Adrenal gland (tissue), 12 donors: ENCODE measurements around the gene QSOX2. TPM values are rescaled to one million over a fixed set of nuclear protein-coding genes. Genes with fewer than 3 reads are reported as not detected.

Experiments used
- DNase-seq, 7 donors: peaks; one replicate each; pipeline ENCODE4 v3.0.0-alpha.2; 2019 to 2020
- H3K27ac ChIP-seq, 5 donors: fragments of 200-600 bp; sonication (generic) in 4 of 5; 1 replicate in 3 of 5; 2 replicates in 2 of 5; pipeline versions ENCODE4 v1.5.1 to v1.8.0; 2016 to 2020; ENCODE audit warnings: mild to moderate bottlenecking in 1 of 5
- H3K27me3 ChIP-seq: fragments of 200-600 bp; 2 replicates; pipeline ENCODE4 v1.8.0; 2021
- H3K36me3 ChIP-seq, 2 donors: fragments of 200-600 bp; replicated peaks in 1 of 2; 1 replicate in 1 of 2; 2 replicates in 1 of 2; pipeline versions ENCODE4 v1.5.1 to v1.8.0; 2018 to 2022
- H3K4me1 ChIP-seq, 2 donors: fragments of 200-600 bp; replicated peaks in 1 of 2; 1 replicate in 1 of 2; 2 replicates in 1 of 2; pipeline versions ENCODE4 v1.5.1 to v1.8.0; 2018 to 2021
- H3K4me3 ChIP-seq, 4 donors: fragments of 200-600 bp; sonication (generic) in 3 of 4; one replicate each; pipeline ENCODE4 v1.5.1; 2016 to 2018
- H3K9me3 ChIP-seq, 3 donors: fragments of 200-600 bp; sonication (generic) in 1 of 3; replicated peaks in 1 of 3; 1 replicate in 2 of 3; 2 replicates in 1 of 3; pipeline versions ENCODE4 v1.5.1 to v1.8.0; 2016 to 2021
- POLR2A ChIP-seq, 2 donors: fragments of 450-650 bp; IDR thresholded peaks; one replicate each; pipeline ENCODE4 v1.6.1; 2017; ENCODE audit warnings: antibody characterized with exemption in 2 of 2, mild to moderate bottlenecking in 2 of 2, moderate library complexity in 1 of 2
- WGBS, 4 donors: extraction: QIAGEN DNeasy Blood & Tissue Kit in 2 of 4; methylation state at CpG; one replicate each; pipeline versions ENCODE4 v1.1.5 to v1.1.7; 2013 to 2017; 5-methylcytosine and 5-hydroxymethylcytosine counted together
- intact Hi-C, 2 donors: fragments of 100-400 bp; cut with DNase I; formaldehyde crosslinking; loops; one replicate each; pipeline versions ENCODE4 v1.14.1 to v1.15.0; 2022 to 2023
- polyA plus RNA-seq, 3 donors: library from polyadenylated mRNA; stranded (reverse); fragments of 200-250 nt in 2 of 3; fragments of 350-450 nt in 1 of 3; fragmentation: Illumina TruSeq in 1 of 3; extraction: RNeasy Lipid Tissue Mini Kit (QIAGEN cat#74804) in 1 of 3; gene quantifications; one replicate each; pipeline ENCODE4 v1.2.3, GENCODE V29; 2013 to 2014
- total RNA-seq, 9 donors: library from RNA; depleted of rRNA in 4 of 9; stranded (reverse); fragments of >200 nt in 4 of 9; fragments of 120-200 nt in 1 of 9; fragmentation: NEBNext Ultra II Directional in 1 of 9; extraction: Animal tissue kit (Norgen Biotek cat#: 25700) in 1 of 9; gene quantifications; one replicate each; pipeline versions ENCODE4 v1.1.0 to v1.2.4, GENCODE V29; 2013 to 2023
- TF ChIP-seq, protein P1 (sequence below), 6 experiments: fragments of 450-650 bp in 4 of 6; fragments of 200-600 bp in 2 of 6; sonication (generic) in 1 of 6; IDR thresholded peaks; 1 replicate in 5 of 6; 2 replicates in 1 of 6; pipeline versions ENCODE4 v1.5.1 to v1.8.0; 2016 to 2021; ENCODE audit warnings: antibody characterized with exemption in 6 of 6, mild to moderate bottlenecking in 2 of 6, moderate library complexity in 1 of 6
- donor health status: healthy with polysubstance abuse.
- donor health status: Bipolar disorder and iron deficiency.
- donor health status: DM: yes; HTN: yes; CAD: no.
- donor health status: DM: no; HTN: no; CAD: no.
- donor health status: DM: no; HTN: no; CAD: no.
- donor health status: DM: yes; HTN: yes; CAD: no.

Gene QSOX2
- total and polyA plus RNA-seq, 12 donors = 6.4 to 14.3 (median 9.3) TPM

DNA sequence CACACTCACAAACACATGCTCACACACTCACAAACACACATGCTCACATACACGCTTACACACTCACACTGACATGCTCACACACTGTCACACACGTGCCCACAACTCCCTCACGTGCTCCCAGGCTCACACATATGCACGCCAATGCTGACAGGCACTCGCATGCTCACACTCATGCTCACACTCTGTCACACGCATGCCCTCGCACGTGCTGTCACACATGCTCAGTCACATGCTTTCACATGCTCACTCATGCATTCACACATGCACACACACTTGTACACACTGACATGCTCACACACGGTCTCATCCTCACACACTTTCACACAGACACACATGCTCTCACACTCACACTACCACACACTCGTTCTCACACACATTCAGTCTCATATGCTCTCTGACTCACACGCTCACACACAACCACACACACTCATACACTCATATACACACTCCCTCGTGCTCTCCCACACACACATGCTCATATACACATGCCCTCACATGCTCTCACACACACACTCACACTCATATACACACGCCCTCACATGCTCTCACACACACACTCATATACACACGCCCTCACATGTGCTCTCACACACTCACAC is 48.0 kb upstream of the QSOX2 start:
- 74 to 80% (median 78%) methylated on average over 14 of the region's 14 CpGs for WGBS, 4 donors

DNA sequence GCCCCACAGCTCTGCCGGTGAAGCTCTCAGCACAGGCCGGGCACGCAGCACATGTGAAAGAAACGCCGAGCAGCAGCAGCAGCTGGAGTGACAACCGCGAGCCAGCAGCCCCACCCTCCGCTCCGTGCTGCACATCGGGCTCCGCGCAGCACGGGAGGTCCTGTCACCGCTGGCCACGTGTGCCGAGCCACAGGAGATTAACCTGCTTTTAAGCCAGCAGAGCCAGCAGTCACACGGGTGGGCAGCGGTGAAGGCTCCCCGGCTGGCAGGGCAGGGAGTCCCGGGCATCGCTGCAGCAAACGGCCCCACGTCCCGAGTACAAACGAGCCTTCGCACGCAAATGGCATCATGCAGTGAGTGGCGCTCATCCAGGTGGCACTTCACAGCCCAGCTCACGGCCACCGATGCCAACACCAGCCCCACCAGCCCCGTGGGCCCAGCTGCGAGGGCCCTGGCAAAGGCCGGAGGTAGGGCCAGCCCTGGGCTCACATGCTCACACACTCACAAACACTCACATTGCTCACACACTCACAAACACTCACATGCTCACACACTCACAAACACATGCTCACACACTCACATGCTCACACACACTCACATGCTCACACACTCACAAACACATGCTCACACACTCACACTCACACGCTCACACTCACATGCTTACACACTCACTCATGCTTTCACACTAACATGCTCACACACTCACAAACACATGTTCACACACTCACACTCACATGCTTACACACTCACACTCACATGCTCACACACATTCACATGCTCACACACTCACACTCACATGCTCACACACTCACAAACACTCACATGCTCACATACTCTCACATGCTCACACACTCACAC is 47.2 kb upstream of the QSOX2 start:
- no peak for DNase-seq
- intact Hi-C loops = no loop called here
- no peak for TF ChIP-seq POLR2A (IDR thresholded peaks at IDR 0.05)
- TF ChIP-seq, protein P1, sequence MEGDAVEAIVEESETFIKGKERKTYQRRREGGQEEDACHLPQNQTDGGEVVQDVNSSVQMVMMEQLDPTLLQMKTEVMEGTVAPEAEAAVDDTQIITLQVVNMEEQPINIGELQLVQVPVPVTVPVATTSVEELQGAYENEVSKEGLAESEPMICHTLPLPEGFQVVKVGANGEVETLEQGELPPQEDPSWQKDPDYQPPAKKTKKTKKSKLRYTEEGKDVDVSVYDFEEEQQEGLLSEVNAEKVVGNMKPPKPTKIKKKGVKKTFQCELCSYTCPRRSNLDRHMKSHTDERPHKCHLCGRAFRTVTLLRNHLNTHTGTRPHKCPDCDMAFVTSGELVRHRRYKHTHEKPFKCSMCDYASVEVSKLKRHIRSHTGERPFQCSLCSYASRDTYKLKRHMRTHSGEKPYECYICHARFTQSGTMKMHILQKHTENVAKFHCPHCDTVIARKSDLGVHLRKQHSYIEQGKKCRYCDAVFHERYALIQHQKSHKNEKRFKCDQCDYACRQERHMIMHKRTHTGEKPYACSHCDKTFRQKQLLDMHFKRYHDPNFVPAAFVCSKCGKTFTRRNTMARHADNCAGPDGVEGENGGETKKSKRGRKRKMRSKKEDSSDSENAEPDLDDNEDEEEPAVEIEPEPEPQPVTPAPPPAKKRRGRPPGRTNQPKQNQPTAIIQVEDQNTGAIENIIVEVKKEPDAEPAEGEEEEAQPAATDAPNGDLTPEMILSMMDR (IDR thresholded peaks at IDR 0.05) = no peak
- WGBS, 4 donors = 84 to 89% (median 86%) methylated on average over 10 to 34 of the region's 34 CpGs
- Histone ChIP-seq H3K9me3 (no peaks in the 10 kb centered on the region), H3K4me1 (no peaks in the 10 kb centered on the region), H3K27ac (no peak overlapping the region), H3K36me3 (no peaks in the 10 kb centered on the region), H3K27me3 (peaks cover 10% of the 10 kb centered on the region), H3K4me3 (no peak overlapping the region)

More for the DNA sequence above, 48.0 kb upstream of the QSOX2 start:
- intact Hi-C loops = no loop called here
- no peaks in the 10 kb centered on the region for H3K4me1 ChIP-seq
- H3K27me3 ChIP-seq = peaks cover 7% of the 10 kb centered on the region
- TF ChIP-seq, protein P1 (IDR thresholded peaks at IDR 0.05) = no peak
- TF ChIP-seq POLR2A (IDR thresholded peaks at IDR 0.05) = no peak
- no peaks in the 10 kb centered on the region for H3K36me3 ChIP-seq
- no peak for DNase-seq
- H3K9me3 ChIP-seq = no peaks in the 10 kb centered on the region
- H3K27ac ChIP-seq = no peak overlapping the region
- no peak overlapping the region for H3K4me3 ChIP-seq

DNA sequence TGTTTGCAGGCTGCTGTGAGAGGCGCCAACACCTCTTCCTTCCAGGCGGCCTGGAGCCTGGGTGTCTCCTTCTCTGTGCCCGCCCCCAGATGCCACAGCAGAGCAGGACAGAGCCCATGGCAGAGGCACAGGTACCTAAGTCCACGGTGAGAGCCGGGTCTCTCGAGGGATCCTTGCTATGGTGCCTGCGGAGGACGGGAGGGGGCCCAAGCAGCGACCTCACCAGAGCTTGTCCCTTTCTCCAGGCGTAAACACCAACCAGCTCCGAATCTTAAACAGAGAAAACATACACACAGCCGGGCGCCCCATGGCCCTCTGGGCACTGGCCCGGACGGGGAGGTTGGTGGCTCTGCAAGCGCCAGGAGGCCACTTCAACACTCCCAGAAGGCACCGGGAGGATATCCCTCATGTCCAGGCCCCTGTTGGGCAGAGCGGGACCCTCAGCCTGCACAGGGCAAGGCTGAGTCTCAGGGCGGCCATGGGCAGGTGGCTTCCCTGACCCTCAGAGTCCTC is 46.5 kb upstream of the QSOX2 start:
- no peak for TF ChIP-seq POLR2A (IDR thresholded peaks at IDR 0.05)
- TF ChIP-seq, protein P1 (IDR thresholded peaks at IDR 0.05) = no peak
- no peaks in the 10 kb centered on the region for H3K36me3 ChIP-seq
- H3K4me3 ChIP-seq = no peak overlapping the region
- intact Hi-C loops = no loop called here
- H3K27me3 ChIP-seq = peaks cover 10% of the 10 kb centered on the region
- WGBS, 4 donors = 84 to 97% (median 87%) methylated on average over 10 to 19 of the region's 19 CpGs
- H3K9me3 ChIP-seq = no peaks in the 10 kb centered on the region
- no peaks in the 10 kb centered on the region for H3K4me1 ChIP-seq
- no peak overlapping the region for H3K27ac ChIP-seq
- DNase-seq = no peak

DNA sequence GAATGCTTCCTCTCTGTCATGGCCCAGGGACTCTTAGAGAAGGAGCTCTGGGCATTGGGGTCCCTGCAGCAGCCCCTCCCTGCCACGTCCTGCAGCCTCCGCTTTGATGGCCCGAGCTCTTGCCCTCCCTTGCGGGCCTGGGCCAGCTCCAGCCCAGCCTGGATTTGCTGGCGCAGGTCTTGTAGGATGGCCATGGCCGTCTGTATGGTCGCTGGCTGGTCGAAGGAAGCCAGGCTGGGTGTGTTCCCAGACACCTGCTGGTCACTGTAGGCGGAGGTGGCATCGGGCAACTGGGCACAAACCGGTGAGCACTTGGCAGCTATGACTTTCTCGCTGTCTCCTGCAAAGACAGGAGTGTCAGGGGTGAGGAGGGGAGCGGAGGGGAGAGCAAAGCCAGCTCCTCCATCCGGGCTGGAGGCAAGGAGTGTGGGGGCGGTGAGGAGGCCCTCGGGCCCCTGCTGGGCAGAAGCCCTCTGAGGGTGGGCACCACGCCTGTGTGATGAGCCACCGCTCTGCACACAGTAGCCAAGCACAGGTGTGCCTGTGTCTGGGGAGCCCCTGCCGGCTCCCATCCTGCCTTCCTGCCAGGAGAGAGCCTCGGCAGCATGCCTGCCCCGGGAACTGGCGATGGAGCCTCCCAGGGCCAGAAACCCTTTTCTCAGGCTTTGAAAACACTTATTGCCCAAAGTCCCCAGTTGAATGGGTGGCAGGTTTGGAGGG is 45.9 kb upstream of the QSOX2 start:
- H3K4me3 ChIP-seq = no peak overlapping the region
- TF ChIP-seq, protein P1 (IDR thresholded peaks at IDR 0.05) = no peak
- TF ChIP-seq POLR2A (IDR thresholded peaks at IDR 0.05) = no peak
- H3K27ac ChIP-seq = no peak overlapping the region
- 82 to 89% (median 85%) methylated on average over 7 to 22 of the region's 22 CpGs for WGBS, 4 donors
- no peaks in the 10 kb centered on the region for H3K9me3 ChIP-seq
- intact Hi-C loops = no loop called here
- DNase-seq = no peak
- H3K4me1 ChIP-seq = no peaks in the 10 kb centered on the region
- H3K36me3 ChIP-seq = no peaks in the 10 kb centered on the region
- H3K27me3 ChIP-seq = peaks cover 9% of the 10 kb centered on the region
